ENCODE data around the gene CPXM1.

The CPXM1 gene

GRCh38 chr20:2801286-2801728 is 880 bp upstream of the CPXM1 start:
- Histone ChIP-seq H3K4me3 (ENCODE audit: low read depth in 1 of 2, low read length in 1 of 2) (no peak overlapping the region), H3K36me3 (no peaks in the 10 kb centered on the region), H3K27ac (no peak overlapping the region), H3K9me3 (no peaks in the 10 kb centered on the region), H3K27me3 (peaks cover 80% of the 10 kb centered on the region), H3K4me1 (ENCODE audit: control insufficient read depth in 1 of 2, insufficient read depth in 1 of 2, low read depth in 1 of 2, low read length in 1 of 2) (peaks cover 19 to 25% of the 10 kb centered on the region in 2 experiments)
- no peak for TF ChIP-seq CTCF (IDR thresholded peaks at IDR 0.05)

GRCh38 chr20:2799688-2800520 is 523 bp downstream of the CPXM1 start:
- Histone ChIP-seq H3K27me3 (peaks cover 66% of the 10 kb centered on the region), H3K9me3 (no peaks in the 10 kb centered on the region), H3K27ac (no peak overlapping the region), H3K36me3 (no peaks in the 10 kb centered on the region), H3K4me1 (ENCODE audit: control insufficient read depth in 1 of 2, insufficient read depth in 1 of 2, low read depth in 1 of 2, low read length in 1 of 2) (peaks cover 19 to 25% of the 10 kb centered on the region in 2 experiments), H3K4me3 (ENCODE audit: low read depth in 1 of 2, low read length in 1 of 2) (peak overlapping the region; percentile 30 to 43)
- TF ChIP-seq CTCF (IDR thresholded peaks at IDR 0.05) = no peak

GRCh38 chr20:2799271-2799670 is 1.2 kb downstream of the CPXM1 start:
- Histone ChIP-seq H3K4me1 (ENCODE audit: control insufficient read depth in 1 of 2, insufficient read depth in 1 of 2, low read depth in 1 of 2, low read length in 1 of 2) (peaks cover 19 to 25% of the 10 kb centered on the region in 2 experiments), H3K4me3 (ENCODE audit: low read depth in 1 of 2, low read length in 1 of 2) (peak overlapping the region in 1 of 2 experiments; percentile 43), H3K9me3 (no peaks in the 10 kb centered on the region), H3K36me3 (no peaks in the 10 kb centered on the region), H3K27me3 (peaks cover 60% of the 10 kb centered on the region), H3K27ac (no peak overlapping the region)
- TF ChIP-seq CTCF (IDR thresholded peaks at IDR 0.05) = no peak

- Histone ChIP-seq H3K9me3 (no peaks in the 10 kb centered on the region), H3K27ac (no peak overlapping the region), H3K27me3 (peaks cover 55% of the 10 kb centered on the region), H3K4me3 (ENCODE audit: low read depth in 1 of 2, low read length in 1 of 2) (no peak overlapping the region), H3K36me3 (no peaks in the 10 kb centered on the region), H3K4me1 (ENCODE audit: control insufficient read depth in 1 of 2, insufficient read depth in 1 of 2, low read depth in 1 of 2, low read length in 1 of 2) (peaks cover 19 to 25% of the 10 kb centered on the region in 2 experiments)
- no peak for TF ChIP-seq CTCF (IDR thresholded peaks at IDR 0.05)
Observed at GRCh38 chr20:2798814-2799213, 1.6 kb downstream of the CPXM1 start.

GRCh38 chr20:2798095-2798805 is 2.2 kb downstream of the CPXM1 start:
- Histone ChIP-seq H3K9me3 (no peaks in the 10 kb centered on the region), H3K4me1 (ENCODE audit: control insufficient read depth in 1 of 2, insufficient read depth in 1 of 2, low read depth in 1 of 2, low read length in 1 of 2) (peaks cover 19 to 25% of the 10 kb centered on the region in 2 experiments), H3K27me3 (peaks cover 50% of the 10 kb centered on the region), H3K36me3 (no peaks in the 10 kb centered on the region), H3K4me3 (ENCODE audit: low read depth in 1 of 2, low read length in 1 of 2) (no peak overlapping the region), H3K27ac (no peak overlapping the region)
- TF ChIP-seq CTCF (IDR thresholded peaks at IDR 0.05) = no peak
